PC-3 (cell line): Measurements from ENCODE around the gene ARHGAP6. TPM values are rescaled to one million over a fixed set of nuclear protein-coding genes. Genes with fewer than 3 reads are reported as not detected.

ENCODE experiments used
- ATAC-seq: fragments of 200-7000 bp; cut with Tn5 transposase; 2 replicates; pipeline ENCODE4 v1.9.1; 2020; ENCODE audit warnings: mild to moderate bottlenecking, moderate library complexity
- BruUV-seq: library from RNA; stranded (reverse); fragments of 400-500 nt; replicated peaks from 2 replicates; lab custom pipeline; 2021; lab: Mats Ljungman, UMichigan
- CTCF ChIA-PET: fragments of 300-600 bp; sonication (Branson Sonifier 250); formaldehyde crosslinking; loops from one replicate; lab custom pipeline; 2022; ENCODE audit warnings: antibody characterized with exemption; lab: Charles Lee
- POLR2A ChIA-PET: fragments of 300-600 bp; sonication (Branson Sonifier 250); formaldehyde crosslinking; loops from one replicate; lab custom pipeline; 2022; ENCODE audit warnings: antibody characterized with exemption; ENCODE audit not compliant: unreplicated experiment; lab: Charles Lee
- DNase-seq: peaks from one replicate; pipeline ENCODE4 v3.0.0-alpha.2; 2015
- H2AFZ ChIP-seq: fragments of 300-600 bp; sonication (generic); 2 replicates; pipeline ENCODE4 v1.6.0; 2016; ENCODE audit warnings: antibody characterized with exemption, low read length
- H3F3A ChIP-seq: fragments of 300-600 bp; sonication (generic); one replicate; pipeline ENCODE4 v1.6.0; 2017; ENCODE audit warnings: antibody characterized with exemption, low read length, control low read depth, mild to moderate bottlenecking; ENCODE audit not compliant: unreplicated experiment
- H3K27ac ChIP-seq: fragments of 300-600 bp; sonication (generic); 2 replicates; pipeline ENCODE4 v1.5.1; 2016; ENCODE audit warnings: mild to moderate bottlenecking, low read length
- H3K27me3 ChIP-seq: fragments of 300-600 bp; sonication (generic); 2 replicates; pipeline ENCODE4 v1.6.1; 2016; ENCODE audit warnings: low read length, mixed read lengths
- H3K36me3 ChIP-seq: fragments of 300-600 bp; sonication (generic); 2 replicates; pipeline ENCODE4 v1.6.1; 2016; ENCODE audit warnings: low read depth, mixed run types, low read length, mixed read lengths
- H3K4me1 ChIP-seq: fragments of 300-600 bp; sonication (generic); 2 replicates; pipeline ENCODE4 v1.5.1; 2016; ENCODE audit warnings: low read length; ENCODE audit not compliant: insufficient read depth
- H3K4me2 ChIP-seq: fragments of 300-600 bp; sonication (generic); 2 replicates; pipeline ENCODE4 v1.6.0; 2016; ENCODE audit warnings: low read length
- H3K4me3 ChIP-seq: fragments of 300-600 bp; sonication (generic); 2 replicates; pipeline ENCODE4 v1.5.1; 2016; ENCODE audit warnings: mild to moderate bottlenecking, low read length, mixed read lengths
- H3K79me2 ChIP-seq: fragments of 300-600 bp; sonication (generic); 2 replicates; pipeline ENCODE4 v1.6.1; 2017; ENCODE audit warnings: low read length, mixed read lengths
- H3K9ac ChIP-seq: fragments of 300-600 bp; sonication (generic); 2 replicates; pipeline ENCODE4 v1.6.0; 2016; ENCODE audit warnings: mild to moderate bottlenecking, low read length
- H3K9me2 ChIP-seq: fragments of 300-600 bp; sonication (generic); replicated peaks from 2 replicates; pipeline ENCODE4 v1.6.1; 2016; ENCODE audit warnings: mixed run types, low read length, mixed read lengths
- H3K9me3 ChIP-seq: fragments of 300-600 bp; sonication (generic); 2 replicates; pipeline ENCODE4 v1.6.1; 2016; ENCODE audit warnings: low read length, mixed read lengths
- H4K20me1 ChIP-seq: fragments of 300-600 bp; sonication (generic); 2 replicates; pipeline ENCODE4 v1.6.1; 2016; ENCODE audit warnings: low read length, mixed read lengths
- EZH2 ChIP-seq: fragments of 300-600 bp; sonication (generic); IDR thresholded peaks from one replicate; pipeline ENCODE4 v1.6.1; 2017; ENCODE audit warnings: antibody characterized with exemption, mild to moderate bottlenecking, low read length; ENCODE audit not compliant: unreplicated experiment
- EZH2phosphoT487 ChIP-seq: fragments of 300-600 bp; sonication (generic); IDR thresholded peaks from 2 replicates; pipeline ENCODE4 v1.6.1; 2018; ENCODE audit warnings: mild to moderate bottlenecking, antibody characterized with exemption, low read length, borderline replicate concordance
- intact Hi-C: fragments of 100-400 bp; cut with micrococcal nuclease; formaldehyde crosslinking; loops from 2 replicates; pipeline ENCODE4 v1.9.0; 2023
- total RNA-seq: library from RNA; depleted of rRNA; stranded (reverse); fragments of >200 nt; gene quantifications from 2 replicates; pipeline ENCODE4 v1.2.3, GENCODE V29; 2014
- TF ChIP-seq, protein P1 (sequence below): fragments of 300-600 bp; sonication (generic); conservative IDR thresholded peaks from 2 replicates; pipeline ENCODE4 v1.5.1; 2017; ENCODE audit warnings: antibody characterized with exemption, low read depth, mild to moderate bottlenecking, low read length

The ARHGAP6 gene
- total RNA-seq, 1 experiment from 2014 or later: 2.8 TPM

DNA sequence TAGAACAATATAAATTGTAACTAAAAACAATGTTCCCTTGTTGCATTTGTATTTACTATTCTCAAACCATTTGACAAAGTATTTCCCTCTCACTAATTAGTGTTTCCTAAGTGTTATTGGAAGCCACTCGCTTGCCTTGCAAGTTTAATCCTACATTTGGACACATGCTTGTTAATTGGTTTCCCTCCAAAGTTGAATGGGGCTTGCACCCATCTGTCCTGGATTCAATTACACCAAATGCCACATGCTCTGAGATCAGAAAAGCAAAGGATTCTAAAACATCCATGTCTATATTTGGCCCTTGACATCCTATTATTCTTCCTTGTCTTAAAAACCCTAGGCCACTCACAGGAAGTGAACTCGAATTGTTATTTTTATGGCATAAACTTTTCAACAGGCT lies 225.9 kb downstream of the ARHGAP6 start:
- DNase-seq (no peak), ATAC-seq (no peak)
- no TSS peak for BruUV-seq
- Histone ChIP-seq H3K27ac (no peak overlapping the region), H2AFZ (no peak overlapping the region), H3K4me2 (no peak overlapping the region), H3K9me2 (no peaks in the 10 kb centered on the region), H3K27me3 (no peaks in the 10 kb centered on the region), H3F3A (no peaks in the 10 kb centered on the region), H3K36me3 (no peaks in the 10 kb centered on the region), H3K9ac (no peak overlapping the region), H3K79me2 (no peaks in the 10 kb centered on the region), H3K4me1 (no peaks in the 10 kb centered on the region; the same call in 1 of the 2 replicates), H3K4me3 (no peak overlapping the region), H3K9me3 (no peaks in the 10 kb centered on the region), H4K20me1 (no peaks in the 10 kb centered on the region)
- intact Hi-C loops: loop anchor here (10.0 kb wide), 1 partner anchor 1605 kb away; the partner anchor contains the start of gene FAM9C
- CTCF ChIA-PET: no interaction called here
- TF ChIP-seq, protein P1, sequence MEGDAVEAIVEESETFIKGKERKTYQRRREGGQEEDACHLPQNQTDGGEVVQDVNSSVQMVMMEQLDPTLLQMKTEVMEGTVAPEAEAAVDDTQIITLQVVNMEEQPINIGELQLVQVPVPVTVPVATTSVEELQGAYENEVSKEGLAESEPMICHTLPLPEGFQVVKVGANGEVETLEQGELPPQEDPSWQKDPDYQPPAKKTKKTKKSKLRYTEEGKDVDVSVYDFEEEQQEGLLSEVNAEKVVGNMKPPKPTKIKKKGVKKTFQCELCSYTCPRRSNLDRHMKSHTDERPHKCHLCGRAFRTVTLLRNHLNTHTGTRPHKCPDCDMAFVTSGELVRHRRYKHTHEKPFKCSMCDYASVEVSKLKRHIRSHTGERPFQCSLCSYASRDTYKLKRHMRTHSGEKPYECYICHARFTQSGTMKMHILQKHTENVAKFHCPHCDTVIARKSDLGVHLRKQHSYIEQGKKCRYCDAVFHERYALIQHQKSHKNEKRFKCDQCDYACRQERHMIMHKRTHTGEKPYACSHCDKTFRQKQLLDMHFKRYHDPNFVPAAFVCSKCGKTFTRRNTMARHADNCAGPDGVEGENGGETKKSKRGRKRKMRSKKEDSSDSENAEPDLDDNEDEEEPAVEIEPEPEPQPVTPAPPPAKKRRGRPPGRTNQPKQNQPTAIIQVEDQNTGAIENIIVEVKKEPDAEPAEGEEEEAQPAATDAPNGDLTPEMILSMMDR: no peak
- TF ChIP-seq EZH2phosphoT487 (no peak), EZH2 (no peak)
- POLR2A ChIA-PET: no interaction called here

DNA sequence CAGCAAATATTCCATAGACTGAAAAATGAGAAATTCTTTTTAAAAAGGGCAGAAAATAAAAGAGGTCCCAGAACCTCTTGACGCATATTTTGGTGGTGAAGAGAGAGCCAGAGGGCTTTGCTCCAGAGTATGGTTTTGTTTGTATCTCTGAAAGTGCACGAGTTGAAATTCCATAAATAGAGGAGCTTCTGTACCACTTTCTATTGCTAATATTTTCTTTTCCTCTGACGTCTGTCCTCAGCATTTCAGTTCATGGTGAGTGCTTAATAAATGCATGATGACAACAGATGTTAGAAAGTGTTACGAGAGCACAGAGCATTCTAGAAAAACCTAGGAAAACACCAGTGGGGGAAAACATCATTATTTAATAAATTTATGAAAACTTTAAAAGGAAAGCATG lies 227.0 kb downstream of the ARHGAP6 start:
- ATAC-seq (no peak), DNase-seq (no peak)
- H3K9ac ChIP-seq: no peak overlapping the region
- no peaks in the 10 kb centered on the region for H3K9me2 ChIP-seq
- H3K9me3 ChIP-seq: no peaks in the 10 kb centered on the region
- ChIA-PET POLR2A (no interaction called here), CTCF (no interaction called here)
- H3F3A ChIP-seq: no peaks in the 10 kb centered on the region
- no peaks in the 10 kb centered on the region for H3K79me2 ChIP-seq
- no peak overlapping the region for H2AFZ ChIP-seq
- no peak overlapping the region for H3K27ac ChIP-seq
- no peak overlapping the region for H3K4me3 ChIP-seq
- BruUV-seq: no TSS peak
- TF ChIP-seq, protein P1: no peak
- TF ChIP-seq EZH2phosphoT487 (no peak), EZH2 (no peak)
- no peaks in the 10 kb centered on the region for H4K20me1 ChIP-seq
- H3K27me3 ChIP-seq: no peaks in the 10 kb centered on the region
- intact Hi-C loops: no loop called here
- H3K4me1 ChIP-seq: no peaks in the 10 kb centered on the region; the same call in 1 of the 2 replicates
- H3K4me2 ChIP-seq: no peak overlapping the region
- no peaks in the 10 kb centered on the region for H3K36me3 ChIP-seq

- no peaks in the 10 kb centered on the region for H3K9me3 ChIP-seq
- no peaks in the 10 kb centered on the region for H3K36me3 ChIP-seq
- H3K79me2 ChIP-seq: no peaks in the 10 kb centered on the region
- ChIA-PET POLR2A (no interaction called here), CTCF (no interaction called here)
- ATAC-seq (no peak), DNase-seq (no peak)
- BruUV-seq: no TSS peak
- no peaks in the 10 kb centered on the region for H3K9me2 ChIP-seq
- H3K27ac ChIP-seq: no peak overlapping the region
- H3K27me3 ChIP-seq: no peaks in the 10 kb centered on the region
- H3F3A ChIP-seq: no peaks in the 10 kb centered on the region
- no peak overlapping the region for H3K9ac ChIP-seq
- TF ChIP-seq, protein P1: no peak
- TF ChIP-seq EZH2phosphoT487 (no peak), EZH2 (no peak)
- no peak overlapping the region for H2AFZ ChIP-seq
- no peaks in the 10 kb centered on the region; the same call in 1 of the 2 replicates for H3K4me1 ChIP-seq
- no peak overlapping the region for H3K4me2 ChIP-seq
- intact Hi-C loops: no loop called here
- no peaks in the 10 kb centered on the region for H4K20me1 ChIP-seq
- no peak overlapping the region for H3K4me3 ChIP-seq
These were observed 227.4 kb downstream of the ARHGAP6 start for GRCh38 chrX:11438380-11438723.
